ENCODE data around the gene KCNQ1OT1.

KCNQ1OT1 gene

GRCh38 chr11:2666401-2666741 lies 33.4 kb downstream of the KCNQ1OT1 start:
- DNase-seq, result no peak

GRCh38 chr11:2665526-2666400 lies 34.0 kb downstream of the KCNQ1OT1 start:
- DNase-seq, result no peak

GRCh38 chr11:2664791-2665525 lies 34.8 kb downstream of the KCNQ1OT1 start:
- DNase-seq, result no peak

- no peak for DNase-seq
These were observed 35.4 kb downstream of the KCNQ1OT1 start for GRCh38 chr11:2664376-2664775.

- DNase-seq, result no peak
These were observed 35.9 kb downstream of the KCNQ1OT1 start for GRCh38 chr11:2663915-2664314.

- DNase-seq, result no peak
These were observed 36.3 kb downstream of the KCNQ1OT1 start for GRCh38 chr11:2663506-2663905.

GRCh38 chr11:2662430-2663299 lies 37.1 kb downstream of the KCNQ1OT1 start:
- DNase-seq, result no peak

GRCh38 chr11:2662024-2662312 lies 37.8 kb downstream of the KCNQ1OT1 start:
- DNase-seq, result no peak

- DNase-seq, result no peak
These were observed 38.4 kb downstream of the KCNQ1OT1 start for GRCh38 chr11:2661173-2662023.

GRCh38 chr11:2660357-2660939 lies 39.3 kb downstream of the KCNQ1OT1 start:
- DNase-seq, result no peak

GRCh38 chr11:2657697-2658284 lies 42.0 kb downstream of the KCNQ1OT1 start:
- no peak for DNase-seq

- no peak for DNase-seq
These were observed 42.9 kb downstream of the KCNQ1OT1 start for GRCh38 chr11:2656859-2657258.

- no peak for DNase-seq
These were observed 43.8 kb downstream of the KCNQ1OT1 start for GRCh38 chr11:2655834-2656622.

- DNase-seq, result no peak
These were observed 44.6 kb downstream of the KCNQ1OT1 start for GRCh38 chr11:2655016-2655719.

- no peak for DNase-seq
These were observed 45.7 kb downstream of the KCNQ1OT1 start for GRCh38 chr11:2653930-2654739.

- DNase-seq, result no peak
These were observed 46.6 kb downstream of the KCNQ1OT1 start for GRCh38 chr11:2653198-2653551.

- DNase-seq, result no peak
These were observed 47.2 kb downstream of the KCNQ1OT1 start for GRCh38 chr11:2652333-2653197.

- DNase-seq, result no peak
These were observed 47.9 kb downstream of the KCNQ1OT1 start for GRCh38 chr11:2651826-2652271.

Measured in NCI-H1694 (cell line).